Ishikawa (cell line): Measurements from ENCODE around the gene RBFOX1.

Experiments used
- CEBPB ChIP-seq: IDR thresholded peaks from 2 replicates; pipeline ENCODE4 v1.6.1; 2012
- CREB1 ChIP-seq: IDR thresholded peaks from 2 replicates; pipeline ENCODE4 v1.6.1; 2012; ENCODE audit warnings: low read depth
- EGR1 ChIP-seq: IDR thresholded peaks from 2 replicates; pipeline ENCODE4 v1.6.1; 2012
- EP300 ChIP-seq: IDR thresholded peaks from 2 replicates; pipeline ENCODE4 v1.6.1; 2012; ENCODE audit warnings: borderline replicate concordance
- FOXM1 ChIP-seq: IDR thresholded peaks from 2 replicates; pipeline ENCODE4 v1.6.1; 2012; ENCODE audit warnings: low read depth, borderline replicate concordance
- MAX ChIP-seq: IDR thresholded peaks from 2 replicates; pipeline ENCODE4 v1.6.1; 2012
- RAD21 ChIP-seq: IDR thresholded peaks from 2 replicates; pipeline ENCODE4 v1.6.1; 2012; ENCODE audit warnings: low read depth
- REST ChIP-seq: IDR thresholded peaks from 2 replicates; pipeline ENCODE4 v1.6.1; 2012; ENCODE audit warnings: low read depth, mild to moderate bottlenecking
- TAF1 ChIP-seq: IDR thresholded peaks from 2 replicates; pipeline ENCODE4 v1.6.1; 2012; ENCODE audit warnings: low read depth, mild to moderate bottlenecking
- USF1 ChIP-seq: IDR thresholded peaks from 2 replicates; pipeline ENCODE4 v1.6.1; 2012

GRCh38 chr16:7449808-7450207 lies 117.2 kb downstream of the RBFOX1 start:
- TF ChIP-seq CEBPB, result no peak
- no peak for TF ChIP-seq FOXM1
- TF ChIP-seq REST, result no peak
- TF ChIP-seq MAX, result no peak
- no peak for TF ChIP-seq CREB1
- TF ChIP-seq EGR1, result no peak
- no peak for TF ChIP-seq EP300
- no peak for TF ChIP-seq RAD21
- no peak for TF ChIP-seq USF1
- no peak for TF ChIP-seq TAF1
